Prostate gland (tissue), 1 donor: ENCODE results near the gene CREM.

Experiments used
- POLR2A ChIP-seq: fragments of 450-650 bp; IDR thresholded peaks from one replicate; pipeline ENCODE4 v1.6.1; 2016; ENCODE audit warnings: antibody characterized with exemption, mild to moderate bottlenecking
- POLR2AphosphoS5 ChIP-seq: sonication (generic); formaldehyde crosslinking; IDR thresholded peaks from one replicate; pipeline ENCODE4 v1.6.1; 2017; ENCODE audit warnings: antibody characterized with exemption

- TF ChIP-seq POLR2A (no peak), POLR2AphosphoS5 (no peak)
Measured at GRCh38 chr10:35182631-35183510, 56.2 kb downstream of the CREM start.
